OCI-LY7 (cell line): Measurements from ENCODE around the gene LRRC3C. TPM values are rescaled to one million over a fixed set of nuclear protein-coding genes. Genes with fewer than 3 reads are reported as not detected.
"Not testable (repeated sequence)": the region's sequence is repeated elsewhere in the genome, so short reads cannot be mapped to it uniquely, and the experiment has no call there.

ENCODE experiments used
- BruUV-seq: library from RNA; stranded (reverse); fragments of 400-500 nt; replicated peaks from 2 replicates; lab custom pipeline; 2021; lab: Mats Ljungman, UMichigan
- CTCF ChIA-PET: fragments of 300-600 bp; sonication (Branson Sonifier 250); formaldehyde crosslinking; loops from one replicate; lab custom pipeline; 2022; ENCODE audit warnings: antibody characterized with exemption; ENCODE audit not compliant: unreplicated experiment; lab: Charles Lee
- POLR2A ChIA-PET: fragments of 300-600 bp; sonication (Branson Sonifier 250); formaldehyde crosslinking; loops from one replicate; lab custom pipeline; 2022; ENCODE audit warnings: antibody characterized with exemption; lab: Charles Lee
- DNase-seq: peaks from one replicate; pipeline ENCODE4 v3.0.0-alpha.2; 2015; ENCODE audit warnings: low spot score
- H2AFZ ChIP-seq: fragments of 200-600 bp; sonication (generic), shearing (Covaris generic); 2 replicates; pipeline ENCODE4 v1.6.1; 2014; ENCODE audit warnings: mild to moderate bottlenecking, antibody characterized with exemption, low read length, moderate library complexity
- H3K27ac ChIP-seq: fragments of 200-600 bp; sonication (generic); 2 replicates; pipeline ENCODE4 v1.5.1; 2014; ENCODE audit warnings: mixed run types, low read depth, mild to moderate bottlenecking, moderate library complexity, low read length, inconsistent platforms; ENCODE audit not compliant: poor library complexity, severe bottlenecking
- H3K36me3 ChIP-seq: fragments of 200-600 bp; sonication (generic); 2 replicates; pipeline ENCODE4 v1.6.1; 2014; ENCODE audit warnings: mild to moderate bottlenecking, antibody characterized with exemption, low read length, moderate library complexity, mixed read lengths; ENCODE audit not compliant: insufficient read depth
- H3K4me1 ChIP-seq: fragments of 200-600 bp; sonication (generic); 2 replicates; pipeline ENCODE4 v1.5.1; 2014; ENCODE audit warnings: mild to moderate bottlenecking, low read length; ENCODE audit not compliant: insufficient read depth, poor library complexity, severe bottlenecking
- H3K4me2 ChIP-seq: fragments of 200-600 bp; sonication (generic); 2 replicates; pipeline ENCODE4 v1.6.1; 2014; ENCODE audit warnings: mild to moderate bottlenecking, low read length
- H3K4me3 ChIP-seq: fragments of 200-600 bp; sonication (generic); 2 replicates; pipeline ENCODE4 v1.5.1; 2014; ENCODE audit warnings: mild to moderate bottlenecking, low read depth, low read length; ENCODE audit not compliant: poor library complexity, severe bottlenecking
- H3K79me2 ChIP-seq: fragments of 200-600 bp; sonication (generic); 2 replicates; pipeline ENCODE4 v1.6.1; 2016; ENCODE audit warnings: low read depth, mild to moderate bottlenecking, low read length, moderate library complexity, mixed read lengths; ENCODE audit not compliant: insufficient read depth
- H3K9me2 ChIP-seq: fragments of 200-600 bp; sonication (generic); 2 replicates; pipeline ENCODE4 v1.6.1; 2016; ENCODE audit warnings: mild to moderate bottlenecking, low read length, mixed read lengths; ENCODE audit not compliant: insufficient read depth
- H3K9me3 ChIP-seq: fragments of 200-600 bp; sonication (generic); 2 replicates; pipeline ENCODE4 v1.6.1; 2014; ENCODE audit warnings: mild to moderate bottlenecking, mixed run types, low read length, mixed read lengths
- H4K20me1 ChIP-seq: fragments of 200-600 bp; sonication (generic); 2 replicates; pipeline ENCODE4 v1.6.1; 2014; ENCODE audit warnings: mild to moderate bottlenecking, antibody characterized with exemption, low read length, moderate library complexity, mixed read lengths; ENCODE audit not compliant: insufficient read depth
- CTCF ChIP-seq: fragments of 200-600 bp; sonication (generic); conservative IDR thresholded peaks from 2 replicates; pipeline ENCODE4 v1.5.1; 2014; ENCODE audit warnings: mild to moderate bottlenecking, antibody characterized with exemption, low read length, moderate library complexity, mixed read lengths
- EZH2phosphoT487 ChIP-seq: fragments of 200-600 bp; sonication (generic); IDR thresholded peaks from 2 replicates; pipeline ENCODE4 v1.6.1; 2018; ENCODE audit warnings: low read depth, borderline replicate concordance, mild to moderate bottlenecking, mixed run types, antibody characterized with exemption, low read length, moderate library complexity, mixed read lengths
- intact Hi-C: fragments of 100-400 bp; cut with micrococcal nuclease; formaldehyde crosslinking; loops from one replicate; pipeline ENCODE4 v1.10.0; 2022; ENCODE audit not compliant: unreplicated experiment
- total RNA-seq, 2 experiments: library from RNA; depleted of rRNA in 1 of 2; stranded (reverse); fragments of >200 nt in 1 of 2; shearing (Covaris generic) in 1 of 2; gene quantifications; 2 replicates each; pipeline ENCODE4 v1.2.3, GENCODE V29; 2014 to 2022

LRRC3C gene
- total RNA-seq, 2 experiments from 2014 or later = not detected

- TF ChIP-seq CTCF = no peak
- no peak for TF ChIP-seq EZH2phosphoT487
- Histone ChIP-seq H4K20me1 (no peaks in the 10 kb centered on the region), H3K9me2 (no peaks in the 10 kb centered on the region), H3K79me2 (no peaks in the 10 kb centered on the region), H3K4me1 (peaks cover 32% of the 10 kb centered on the region), H2AFZ (no peak overlapping the region), H3K36me3 (no peaks in the 10 kb centered on the region), H3K9me3 (no peaks in the 10 kb centered on the region), H3K27ac (no peak overlapping the region), H3K4me2 (no peak overlapping the region), H3K4me3 (no peak overlapping the region)
- intact Hi-C loops = no loop called here
- POLR2A ChIA-PET = interaction anchor here (1.0 kb wide), 1 partner anchor 173 kb away, joined by 3 read pairs; no protein-coding TSS in a partner anchor
- CTCF ChIA-PET = no interaction called here
- DNase-seq = no peak
- BruUV-seq = no TSS peak
Measured at GRCh38 chr17:39944393-39944711, 16.8 kb downstream of the LRRC3C start.

DNA sequence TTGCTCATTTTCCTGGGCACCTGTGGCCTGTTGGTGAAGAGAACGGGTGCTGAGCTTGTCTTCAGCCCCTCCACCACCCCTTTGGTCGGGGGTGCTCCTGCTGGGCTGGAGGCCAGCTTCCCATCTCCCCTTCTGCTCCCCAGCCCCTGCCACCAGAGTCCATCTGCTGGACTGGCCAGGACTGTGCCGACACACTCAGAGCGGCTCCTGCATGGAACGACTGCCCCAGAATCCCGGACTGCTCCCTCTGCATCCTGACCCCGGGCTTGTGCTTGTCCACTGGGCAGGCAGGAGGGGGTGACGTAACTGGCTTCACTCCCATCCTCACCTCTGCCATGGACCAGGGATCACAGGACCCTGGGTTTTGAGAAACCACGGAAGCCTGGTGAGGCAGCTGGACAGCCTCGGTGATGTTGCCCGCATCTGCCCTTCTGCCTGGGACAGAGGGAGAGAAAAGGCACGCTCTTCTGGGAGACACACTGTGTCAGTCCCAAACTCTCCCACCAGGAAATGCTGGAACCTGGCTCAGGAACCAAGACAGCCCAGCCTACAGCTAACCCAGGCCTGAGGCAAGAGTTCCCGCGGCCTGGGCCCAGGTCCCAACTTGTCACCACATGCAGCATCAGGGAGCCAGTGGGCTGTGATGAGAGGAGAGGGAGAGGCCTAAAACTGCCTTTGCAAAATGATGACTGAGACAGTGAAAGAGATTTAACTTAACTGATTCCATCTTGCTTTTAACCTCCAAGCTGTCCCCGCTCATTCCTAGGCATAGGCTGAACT, 19.2 kb downstream of the LRRC3C start:
- BruUV-seq = no TSS peak

GRCh38 chr17:39948489-39948828, 20.9 kb downstream of the LRRC3C start:
- CTCF ChIA-PET = interaction anchor here (0.6 kb wide), 1 partner anchor 795 kb away, joined by 3 read pairs; no protein-coding TSS in a partner anchor
- H3K4me1 ChIP-seq = peaks cover 30% of the 10 kb centered on the region
- peak overlapping the region; percentile 28; the same call in 1 of the 2 replicates for H3K4me2 ChIP-seq
- H2AFZ ChIP-seq = peak overlapping the region; percentile 89
- H3K9me2 ChIP-seq, BruUV-seq, H3K79me2 ChIP-seq, POLR2A ChIA-PET, H3K9me3 ChIP-seq, H3K36me3 ChIP-seq, H3K27ac ChIP-seq, H4K20me1 ChIP-seq, H3K4me3 ChIP-seq, intact Hi-C loops: not testable (repeated sequence)
- DNase-seq = peak; percentile 71

More for the DNA sequence above, 19.2 kb downstream of the LRRC3C start:
- ChIA-PET POLR2A (no interaction called here), CTCF (no interaction called here)
- no peaks in the 10 kb centered on the region for H4K20me1 ChIP-seq
- peaks cover 23% of the 10 kb centered on the region for H3K4me1 ChIP-seq
- H3K27ac ChIP-seq = no peak overlapping the region
- H3K4me3 ChIP-seq = no peak overlapping the region
- intact Hi-C loops = no loop called here
- no peaks in the 10 kb centered on the region for H3K79me2 ChIP-seq
- no peaks in the 10 kb centered on the region for H3K9me2 ChIP-seq
- H2AFZ ChIP-seq = no peak overlapping the region
- no peaks in the 10 kb centered on the region for H3K9me3 ChIP-seq
- no peaks in the 10 kb centered on the region for H3K36me3 ChIP-seq
- TF ChIP-seq EZH2phosphoT487 = no peak
- TF ChIP-seq CTCF = no peak
- no peak overlapping the region for H3K4me2 ChIP-seq
- DNase-seq = no peak
